Keratinocyte (primary cell): Measurements from ENCODE around the gene SSNA1. TPM values are rescaled to one million over a fixed set of nuclear protein-coding genes. Genes with fewer than 3 reads are reported as not detected.

Experiments used
- DNase-seq: peaks from one replicate; pipeline ENCODE4 v3.0.0-alpha.2; 2011; ENCODE audit warnings: low read depth, missing footprints, low spot score
- FAIRE-seq: peaks from 2 replicates; lab custom pipeline; 2011; peaks lifted over from hg19 to GRCh38; lab: Jason Lieb, UNC
- H2AFZ ChIP-seq: 2 replicates; pipeline ENCODE4 v1.6.0; 2012; ENCODE audit warnings: low read length, control low read depth, inconsistent platforms; ENCODE audit not compliant: control insufficient read depth
- H3K27ac ChIP-seq: 2 replicates; pipeline ENCODE4 v1.5.1; 2011; ENCODE audit warnings: low read length; ENCODE audit not compliant: control insufficient read depth, insufficient read depth
- H3K27me3 ChIP-seq: 3 replicates; pipeline ENCODE4 v1.6.0; 2011; ENCODE audit warnings: low read length; ENCODE audit not compliant: control insufficient read depth, insufficient read depth; ENCODE audit errors: extremely low read depth
- H3K36me3 ChIP-seq, 2 experiments: 2 replicates in 1 of 2; 3 replicates in 1 of 2; pipeline ENCODE4 v1.5.1; 2011; ENCODE audit warnings: low read length in 2 of 2, mild to moderate bottlenecking in 1 of 2; ENCODE audit not compliant: control insufficient read depth in 2 of 2, insufficient read depth in 2 of 2; ENCODE audit errors: extremely low read depth in 1 of 2
- H3K4me1 ChIP-seq: 3 replicates; pipeline ENCODE4 v1.5.1; 2011; ENCODE audit warnings: low read length; ENCODE audit not compliant: control insufficient read depth, insufficient read depth; ENCODE audit errors: extremely low read depth
- H3K4me2 ChIP-seq: 3 replicates; pipeline ENCODE4 v1.6.0; 2011; ENCODE audit warnings: low read depth, low read length; ENCODE audit not compliant: control insufficient read depth, insufficient read depth; ENCODE audit errors: extremely low read depth
- H3K4me3 ChIP-seq, 3 experiments: fragments of 200-600 bp in 1 of 3; sonication (generic) in 1 of 3; 2 replicates in 2 of 3; 3 replicates in 1 of 3; pipeline ENCODE4 v1.5.1; 2011 to 2016; ENCODE audit warnings: low read length in 3 of 3, mild to moderate bottlenecking in 3 of 3, control low read depth in 2 of 3, inconsistent platforms in 1 of 3, low read depth in 1 of 3, mixed read lengths in 1 of 3, mixed run types in 1 of 3, moderate library complexity in 1 of 3; ENCODE audit not compliant: control insufficient read depth in 2 of 3, insufficient read depth in 2 of 3; ENCODE audit errors: extremely low read depth in 1 of 3
- H3K79me2 ChIP-seq: 2 replicates; pipeline ENCODE4 v1.6.0; 2012; ENCODE audit warnings: low read length; ENCODE audit not compliant: control insufficient read depth, insufficient read depth
- H3K9ac ChIP-seq: 3 replicates; pipeline ENCODE4 v1.6.0; 2011; ENCODE audit warnings: low read length; ENCODE audit not compliant: control insufficient read depth, insufficient read depth; ENCODE audit errors: extremely low read depth
- H3K9me1 ChIP-seq: 3 replicates; pipeline ENCODE4 v1.6.0; 2011; ENCODE audit warnings: low read length; ENCODE audit not compliant: control insufficient read depth, insufficient read depth; ENCODE audit errors: extremely low read depth
- H3K9me3 ChIP-seq: 2 replicates; pipeline ENCODE4 v1.5.1; 2012; ENCODE audit warnings: low read depth, low read length; ENCODE audit not compliant: control insufficient read depth
- H4K20me1 ChIP-seq: 3 replicates; pipeline ENCODE4 v1.6.0; 2011; ENCODE audit warnings: low read length; ENCODE audit not compliant: control insufficient read depth, insufficient read depth; ENCODE audit errors: extremely low read depth
- EZH2 ChIP-seq: IDR thresholded peaks from one replicate; pipeline ENCODE4 v1.6.1; 2012; ENCODE audit warnings: inconsistent platforms, mild to moderate bottlenecking, low read length, moderate library complexity
- dilution Hi-C: fragments of 300-500 bp; cut with MboI; formaldehyde crosslinking; loops from one replicate; pipeline ENCODE4 v1.7.0; 2020; ENCODE audit warnings: low sequenced_read_pairs; ENCODE audit not compliant: extremely low pct_ligation_motif_present
- polyA plus RNA-seq, 5 experiments: library from polyadenylated mRNA; depleted of rRNA in 3 of 5; stranded (reverse) in 3 of 5; stranded (forward) in 1 of 5; unstranded in 1 of 5; fragments of >200 nt; gene quantifications; 1 replicate in 1 of 5; 2 replicates in 3 of 5; 3 replicates in 1 of 5; pipeline versions ENCODE4 v1.2.1 to v1.2.3, GENCODE V29; 2011 to 2012; ENCODE audit warnings: missing spikeins in 2 of 5, low read depth in 1 of 5, low replicate concordance in 1 of 5
- TF ChIP-seq, protein P1 (sequence below), 3 experiments: IDR thresholded peaks in 1 of 3; conservative IDR thresholded peaks in 1 of 3; optimal IDR thresholded peaks in 1 of 3; 2 replicates in 2 of 3; 3 replicates in 1 of 3; pipeline versions ENCODE3 to v1.5.1; 2011; ENCODE audit warnings: low read length in 3 of 3, mild to moderate bottlenecking in 3 of 3, moderate library complexity in 2 of 3, control low read depth in 1 of 3, inconsistent platforms in 1 of 3; ENCODE audit not compliant: insufficient read depth in 2 of 3; ENCODE audit errors: extremely low read depth in 1 of 3

SSNA1 gene
- polyA plus RNA-seq, 1 donor (not counting 4 experiments of a cell fraction or from before 2014, with no cell fraction given): 45.3 TPM

GRCh38 chr9:137233143-137233980 lies 44.9 kb downstream of the SSNA1 start:
- no peak for FAIRE-seq
- Histone ChIP-seq H3K27me3 (peaks cover 15% of the 10 kb centered on the region), H3K9ac (no peak overlapping the region), H3K27ac (no peak overlapping the region), H2AFZ (no peak overlapping the region), H3K4me3 (no peak overlapping the region), H4K20me1 (no peaks in the 10 kb centered on the region), H3K9me1 (no peaks in the 10 kb centered on the region), H3K4me1 (no peaks in the 10 kb centered on the region), H3K79me2 (no peaks in the 10 kb centered on the region), H3K9me3 (no peaks in the 10 kb centered on the region), H3K4me2 (no peak overlapping the region), H3K36me3 (peaks cover 0 to 2% of the 10 kb centered on the region in 2 experiments)
- dilution Hi-C loops: no loop called here
- no peak for DNase-seq
- TF ChIP-seq EZH2: no peak
- TF ChIP-seq, protein P1, sequence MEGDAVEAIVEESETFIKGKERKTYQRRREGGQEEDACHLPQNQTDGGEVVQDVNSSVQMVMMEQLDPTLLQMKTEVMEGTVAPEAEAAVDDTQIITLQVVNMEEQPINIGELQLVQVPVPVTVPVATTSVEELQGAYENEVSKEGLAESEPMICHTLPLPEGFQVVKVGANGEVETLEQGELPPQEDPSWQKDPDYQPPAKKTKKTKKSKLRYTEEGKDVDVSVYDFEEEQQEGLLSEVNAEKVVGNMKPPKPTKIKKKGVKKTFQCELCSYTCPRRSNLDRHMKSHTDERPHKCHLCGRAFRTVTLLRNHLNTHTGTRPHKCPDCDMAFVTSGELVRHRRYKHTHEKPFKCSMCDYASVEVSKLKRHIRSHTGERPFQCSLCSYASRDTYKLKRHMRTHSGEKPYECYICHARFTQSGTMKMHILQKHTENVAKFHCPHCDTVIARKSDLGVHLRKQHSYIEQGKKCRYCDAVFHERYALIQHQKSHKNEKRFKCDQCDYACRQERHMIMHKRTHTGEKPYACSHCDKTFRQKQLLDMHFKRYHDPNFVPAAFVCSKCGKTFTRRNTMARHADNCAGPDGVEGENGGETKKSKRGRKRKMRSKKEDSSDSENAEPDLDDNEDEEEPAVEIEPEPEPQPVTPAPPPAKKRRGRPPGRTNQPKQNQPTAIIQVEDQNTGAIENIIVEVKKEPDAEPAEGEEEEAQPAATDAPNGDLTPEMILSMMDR (optimal IDR thresholded peaks at IDR 0.05 in 1 of 3, IDR thresholded peaks at IDR 0.05 in 1 of 3, conservative IDR thresholded peaks at IDR 0.05 in 1 of 3; ENCODE audit: extremely low read depth in 1 of 3, insufficient read depth in 2 of 3, low read length in 3 of 3): peak in 1 of 3 experiments; percentile 17

DNA sequence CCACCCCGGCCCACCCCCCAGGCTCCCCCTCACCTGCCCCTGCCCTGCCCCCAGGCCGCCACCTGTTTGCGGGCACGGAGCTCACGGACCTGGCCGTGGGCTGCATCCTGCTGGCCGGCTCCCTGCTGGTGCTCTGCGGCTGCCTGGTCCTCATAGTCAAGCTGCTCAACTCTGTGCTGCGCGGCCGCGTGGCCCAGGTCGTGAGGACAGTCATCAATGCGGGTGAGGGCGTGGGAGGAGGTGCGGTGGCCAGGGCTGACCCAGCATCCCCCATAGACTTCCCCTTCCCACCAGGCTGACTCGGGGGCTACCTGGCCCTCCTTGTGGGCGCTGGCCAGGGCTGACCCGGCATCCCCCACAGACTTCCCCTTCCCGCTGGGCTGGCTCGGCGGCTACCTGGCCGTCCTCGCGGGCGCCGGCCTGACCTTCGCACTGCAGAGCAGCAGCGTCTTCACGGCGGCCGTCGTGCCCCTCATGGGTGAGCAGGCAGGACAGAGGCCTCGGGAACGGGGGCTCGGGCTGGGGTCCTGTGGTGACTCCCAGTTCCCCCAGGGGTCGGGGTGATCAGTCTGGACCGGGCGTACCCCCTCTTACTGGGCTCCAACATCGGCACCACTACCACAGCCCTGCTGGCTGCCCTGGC lies 45.7 kb downstream of the SSNA1 start:
- no peak overlapping the region for H3K9ac ChIP-seq
- H3K27me3 ChIP-seq: peaks cover 13% of the 10 kb centered on the region
- H3K36me3 ChIP-seq: peaks cover 0 to 6% of the 10 kb centered on the region in 2 experiments
- TF ChIP-seq EZH2: no peak
- TF ChIP-seq, protein P1 (optimal IDR thresholded peaks at IDR 0.05 in 1 of 3, IDR thresholded peaks at IDR 0.05 in 1 of 3, conservative IDR thresholded peaks at IDR 0.05 in 1 of 3; ENCODE audit: extremely low read depth in 1 of 3, insufficient read depth in 2 of 3, low read length in 3 of 3): no peak
- DNase-seq (no peak), FAIRE-seq (no peak)
- H3K9me1 ChIP-seq: no peaks in the 10 kb centered on the region
- dilution Hi-C loops: no loop called here
- H2AFZ ChIP-seq: no peak overlapping the region
- peaks cover 4% of the 10 kb centered on the region for H3K79me2 ChIP-seq
- no peak overlapping the region for H3K4me2 ChIP-seq
- no peaks in the 10 kb centered on the region for H3K4me1 ChIP-seq
- H3K27ac ChIP-seq: no peak overlapping the region
- H3K4me3 ChIP-seq: no peak overlapping the region
- no peaks in the 10 kb centered on the region for H3K9me3 ChIP-seq
- no peaks in the 10 kb centered on the region for H4K20me1 ChIP-seq
